ENCODE data around the gene GSDME. TPM values are rescaled to one million over a fixed set of nuclear protein-coding genes. Genes with fewer than 3 reads are reported as not detected.

The GSDME gene
- total RNA-seq, result 10 to 100 TPM; 10.9 to 32.1 (median 16.0) TPM
- polyA plus RNA-seq, result 10 to 100 TPM in 1 of 3 donors, 1 to 10 TPM in 2; 4.9 to 30.7 (median 8.3) TPM
- long read RNA-seq, donor 1, full-length matches to known transcripts, result 17 of 25 reads
- long read RNA-seq, donor 1, partial matches to known transcripts, result 4 of 25 reads
- long read RNA-seq, donor 1, other reads (novel, unspliced or antisense), result 4 of 25 reads
- long read RNA-seq, donor 2, transcript GSDME-201 (10 exons, 2,592 nt), result minor isoform, 5 of 27 reads
- long read RNA-seq, donor 2, transcript GSDME-215 (10 exons, 2,250 nt), result major isoform, 17 of 27 reads
- long read RNA-seq, donor 2, partial matches to known transcripts, result 3 of 27 reads
- long read RNA-seq, donor 2, other reads (novel, unspliced or antisense), result 1 of 27 reads

DNA sequence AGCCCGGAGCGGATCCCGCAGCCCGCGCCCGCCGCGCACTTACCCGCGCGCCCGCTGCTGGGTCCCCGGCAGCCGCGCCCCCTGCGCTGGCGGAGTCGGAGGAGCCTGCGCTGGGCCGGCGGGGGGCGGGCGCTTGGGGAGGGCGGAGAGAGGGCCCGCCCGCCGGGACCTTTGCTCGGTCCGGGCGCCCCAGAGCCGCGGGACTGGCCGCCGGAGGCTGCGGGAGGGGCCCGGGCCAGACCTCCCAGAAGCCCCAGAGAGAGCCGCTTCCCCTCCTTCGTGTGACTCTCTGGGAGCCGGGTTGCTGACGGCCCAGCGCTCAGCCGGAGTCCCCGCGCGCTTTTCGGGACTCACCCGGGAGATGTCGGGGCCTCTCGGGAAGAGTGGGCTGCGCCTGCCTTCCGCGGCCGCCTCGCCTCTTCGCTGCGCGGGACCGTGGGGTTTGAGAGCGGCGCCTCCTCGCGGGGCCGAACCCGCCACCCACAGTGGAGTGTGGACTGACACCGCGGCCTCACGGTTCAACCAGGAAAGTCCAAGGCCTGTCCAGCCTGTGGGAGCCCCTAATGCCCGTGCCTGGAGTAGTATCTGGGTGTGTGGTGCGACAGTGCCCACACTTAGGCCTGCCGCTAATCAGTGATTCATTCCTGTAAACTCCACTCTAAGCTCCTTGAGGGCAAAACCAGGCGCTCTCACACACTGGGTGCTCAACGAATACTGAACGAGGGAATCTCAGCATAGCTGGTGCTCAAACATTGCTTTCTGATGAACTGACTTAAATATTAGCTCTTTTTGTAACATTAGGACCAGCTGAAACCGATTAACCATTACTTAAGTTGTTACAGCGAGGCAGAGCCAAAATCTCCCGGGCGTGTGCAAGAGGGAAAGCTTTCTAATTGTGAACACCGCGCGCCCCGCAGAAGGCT, at the start of gene GSDME:
TSS of gene GSDME (minus strand) at position 112 of the 923 bp plus-strand sequence. CDS start 7,690 bp downstream, outside the sequence.
- H3K27me3 ChIP-seq (ENCODE audit: insufficient read depth in 3 of 3, low read length in 2 of 3), result no peaks in the 10 kb centered on the region
- peak; percentile 84 to 85 (median 84) for ATAC-seq
- H3K27ac ChIP-seq, result peak within 1 kb of the TSS; percentile 92
- H3K9me3 ChIP-seq, result no peaks in the 10 kb centered on the region
- intact Hi-C loops (cut with DNase I), result no loop called here
- WGBS, 3 donors, result 2 to 6% (median 5%) methylated on average over 57 to 81 of the region's 81 CpGs
- peak; percentile 77 to 81 for DNase-seq
- H3K4me1 ChIP-seq, result peaks cover 27% of the 10 kb centered on the region
- H3K4me3 ChIP-seq, result peak within 1 kb of the TSS; percentile 90
- TF ChIP-seq, protein P1, sequence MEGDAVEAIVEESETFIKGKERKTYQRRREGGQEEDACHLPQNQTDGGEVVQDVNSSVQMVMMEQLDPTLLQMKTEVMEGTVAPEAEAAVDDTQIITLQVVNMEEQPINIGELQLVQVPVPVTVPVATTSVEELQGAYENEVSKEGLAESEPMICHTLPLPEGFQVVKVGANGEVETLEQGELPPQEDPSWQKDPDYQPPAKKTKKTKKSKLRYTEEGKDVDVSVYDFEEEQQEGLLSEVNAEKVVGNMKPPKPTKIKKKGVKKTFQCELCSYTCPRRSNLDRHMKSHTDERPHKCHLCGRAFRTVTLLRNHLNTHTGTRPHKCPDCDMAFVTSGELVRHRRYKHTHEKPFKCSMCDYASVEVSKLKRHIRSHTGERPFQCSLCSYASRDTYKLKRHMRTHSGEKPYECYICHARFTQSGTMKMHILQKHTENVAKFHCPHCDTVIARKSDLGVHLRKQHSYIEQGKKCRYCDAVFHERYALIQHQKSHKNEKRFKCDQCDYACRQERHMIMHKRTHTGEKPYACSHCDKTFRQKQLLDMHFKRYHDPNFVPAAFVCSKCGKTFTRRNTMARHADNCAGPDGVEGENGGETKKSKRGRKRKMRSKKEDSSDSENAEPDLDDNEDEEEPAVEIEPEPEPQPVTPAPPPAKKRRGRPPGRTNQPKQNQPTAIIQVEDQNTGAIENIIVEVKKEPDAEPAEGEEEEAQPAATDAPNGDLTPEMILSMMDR (IDR thresholded peaks at IDR 0.05), result no peak
- H3K36me3 ChIP-seq (ENCODE audit: insufficient read depth in 1 of 2, low read depth in 1 of 2), result no peaks in the 10 kb centered on the region

DNA sequence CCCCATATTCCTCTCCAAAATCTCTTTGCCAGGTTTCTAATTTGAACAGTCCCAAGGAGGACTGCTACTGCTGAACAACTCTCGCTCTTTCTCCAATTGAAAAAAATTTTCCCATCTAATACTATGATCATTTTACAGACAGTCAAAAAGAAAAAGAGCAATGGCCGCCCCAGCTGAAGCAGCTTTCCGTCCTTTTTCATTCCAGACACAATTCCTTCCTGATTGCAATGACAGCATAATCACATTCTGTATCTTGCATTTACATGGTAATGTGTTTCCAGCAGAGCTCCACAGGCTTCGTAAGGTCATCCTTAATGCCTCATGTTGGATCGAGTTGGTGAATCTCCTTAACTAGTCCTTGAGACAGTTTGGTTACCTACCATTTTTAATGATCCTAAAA, 45.0 kb upstream of the GSDME start:
- WGBS, 3 donors, result 92 to 97% (median 96%) methylated on average over 5 of the region's 5 CpGs
- Histone ChIP-seq H3K27ac (no peak overlapping the region), H3K9me3 (no peaks in the 10 kb centered on the region), H3K4me1 (no peaks in the 10 kb centered on the region), H3K4me3 (no peak overlapping the region), H3K36me3 (ENCODE audit: insufficient read depth in 1 of 2, low read depth in 1 of 2) (peaks cover 0 to 27% of the 10 kb centered on the region in 2 donors), H3K27me3 (ENCODE audit: insufficient read depth in 3 of 3, low read length in 2 of 3) (no peaks in the 10 kb centered on the region)
- intact Hi-C loops (cut with DNase I), result no loop called here
- no peak for ATAC-seq
- TF ChIP-seq, protein P1 (IDR thresholded peaks at IDR 0.05), result no peak
- no peak for DNase-seq

DNA sequence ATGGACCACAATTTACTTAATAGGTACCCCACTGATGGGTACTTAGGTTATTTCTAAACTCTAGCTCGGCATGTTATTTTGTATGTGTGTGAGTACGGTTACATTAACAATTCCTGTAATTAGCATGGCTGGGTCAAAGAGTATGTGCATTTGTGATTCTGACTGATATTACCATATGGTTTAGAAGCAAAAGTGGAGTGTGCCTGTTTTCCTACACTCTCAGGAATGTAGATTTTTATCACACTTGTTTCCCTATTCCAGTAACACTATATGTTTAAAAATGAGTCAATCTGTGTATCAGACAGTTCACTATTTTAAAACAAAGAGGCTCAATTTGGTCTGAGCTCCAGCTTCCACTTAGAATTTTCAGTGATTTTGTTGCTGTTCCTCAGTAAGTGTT, 44.6 kb upstream of the GSDME start:
- DNase-seq (no peak), ATAC-seq (no peak)
- intact Hi-C loops (cut with DNase I), result no loop called here
- no peaks in the 10 kb centered on the region for H3K4me1 ChIP-seq
- peaks cover 0 to 27% of the 10 kb centered on the region in 2 donors for H3K36me3 ChIP-seq (ENCODE audit: insufficient read depth in 1 of 2, low read depth in 1 of 2)
- WGBS, 3 donors, result 97 to 99% (median 98%) methylated on average over 2 of the region's 2 CpGs
- TF ChIP-seq, protein P1 (IDR thresholded peaks at IDR 0.05), result no peak
- no peak overlapping the region for H3K27ac ChIP-seq
- no peak overlapping the region for H3K4me3 ChIP-seq
- no peaks in the 10 kb centered on the region for H3K9me3 ChIP-seq
- no peaks in the 10 kb centered on the region for H3K27me3 ChIP-seq (ENCODE audit: insufficient read depth in 3 of 3, low read length in 2 of 3)

DNA sequence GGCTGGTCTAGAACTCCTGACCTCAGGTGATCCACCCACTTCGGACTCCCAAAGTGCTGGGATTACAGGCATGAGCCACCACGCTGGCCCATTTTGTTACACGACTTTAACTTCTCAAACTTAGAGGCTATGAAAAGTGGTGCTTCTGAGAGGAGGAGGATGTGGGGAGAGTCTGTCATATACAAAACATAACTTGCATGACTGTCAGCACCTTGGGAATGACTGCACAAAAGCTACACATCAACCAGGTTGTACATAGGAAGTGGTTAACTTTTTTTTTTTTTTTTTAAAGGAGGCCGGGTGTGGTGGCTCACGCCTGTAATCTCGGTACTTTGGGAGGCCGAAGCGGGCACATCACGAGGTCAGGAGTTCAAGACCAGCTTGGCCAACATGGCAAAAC, 43.4 kb upstream of the GSDME start:
- intact Hi-C loops (cut with DNase I), result no loop called here
- ATAC-seq (no peak), DNase-seq (no peak)
- TF ChIP-seq, protein P1 (IDR thresholded peaks at IDR 0.05), result no peak
- Histone ChIP-seq H3K4me3 (no peak overlapping the region), H3K9me3 (no peaks in the 10 kb centered on the region), H3K4me1 (no peaks in the 10 kb centered on the region), H3K27me3 (ENCODE audit: insufficient read depth in 3 of 3, low read length in 2 of 3) (no peaks in the 10 kb centered on the region), H3K36me3 (ENCODE audit: insufficient read depth in 1 of 2, low read depth in 1 of 2) (peaks cover 0 to 21% of the 10 kb centered on the region in 2 donors), H3K27ac (no peak overlapping the region)
- 94 to 97% (median 94%) methylated on average over 8 to 9 of the region's 9 CpGs for WGBS, 3 donors

Measured in psoas muscle (tissue), 8 donors.